Liver (tissue), 3 donors: ENCODE results near the gene CRTC2.

ENCODE experiments used
- ATF3 ChIP-seq: IDR thresholded peaks from 2 replicates; pipeline ENCODE4 v1.6.1; 2016; ENCODE audit warnings: antibody characterized with exemption
- CTCF ChIP-seq: fragments of 150-350 bp; IDR thresholded peaks from 2 replicates; pipeline ENCODE4 v1.5.1; 2017; ENCODE audit warnings: improper control_type of control experiment, low read depth, low read length; ENCODE audit not compliant: missing input control
- EGR1 ChIP-seq, 2 donors: IDR thresholded peaks; 2 replicates each; pipeline ENCODE4 v1.6.1; 2016 to 2018; ENCODE audit warnings: antibody characterized with exemption in 2 of 2, low read depth in 2 of 2
- JUND ChIP-seq, 2 donors: IDR thresholded peaks; 2 replicates each; pipeline ENCODE4 v1.6.1; 2016; ENCODE audit warnings: antibody characterized with exemption in 2 of 2
- MAX ChIP-seq: IDR thresholded peaks from 2 replicates; pipeline ENCODE4 v1.6.1; 2016; ENCODE audit warnings: antibody characterized with exemption
- RAD21 ChIP-seq, 2 donors: IDR thresholded peaks; 2 replicates each; pipeline ENCODE4 v1.6.1; 2016; ENCODE audit warnings: antibody characterized with exemption in 2 of 2, mild to moderate bottlenecking in 2 of 2
- REST ChIP-seq: IDR thresholded peaks from 2 replicates; pipeline ENCODE4 v1.6.1; 2016; ENCODE audit warnings: antibody characterized with exemption, mild to moderate bottlenecking
- SP1 ChIP-seq: IDR thresholded peaks from 2 replicates; pipeline ENCODE4 v1.6.1; 2018; ENCODE audit warnings: antibody characterized with exemption, mild to moderate bottlenecking
- TAF1 ChIP-seq: conservative IDR thresholded peaks from 2 replicates; pipeline ENCODE4 v1.6.1; 2016; ENCODE audit warnings: antibody characterized with exemption, mild to moderate bottlenecking
- YY1 ChIP-seq: IDR thresholded peaks from 2 replicates; pipeline ENCODE4 v1.6.1; 2016; ENCODE audit warnings: antibody characterized with exemption, mild to moderate bottlenecking
- ZBTB33 ChIP-seq: IDR thresholded peaks from 2 replicates; pipeline ENCODE4 v1.6.1; 2016; ENCODE audit warnings: antibody characterized with exemption
- donor health status: healthy.
- donor health status: healthy.

GRCh38 chr1:153899509-153899908 is 58.9 kb downstream of the CRTC2 start:
- no peak for TF ChIP-seq RAD21 (IDR thresholded peaks at IDR 0.05)
- TF ChIP-seq CTCF, result no peak
- TF ChIP-seq JUND (IDR thresholded peaks at IDR 0.05), result no peak
- no peak for TF ChIP-seq TAF1
- TF ChIP-seq REST, result no peak
- TF ChIP-seq MAX, result no peak
- TF ChIP-seq EGR1 (IDR thresholded peaks at IDR 0.05; ENCODE audit: low read depth in 2 of 2), result no peak
- TF ChIP-seq ATF3, result no peak
- no peak for TF ChIP-seq SP1
- no peak for TF ChIP-seq YY1
- TF ChIP-seq ZBTB33, result no peak
